Tibial nerve (tissue), 4 donors: ENCODE measurements around the gene BACH1.

ENCODE experiments used
- EP300 ChIP-seq, 2 donors: sonication (generic); formaldehyde crosslinking; IDR thresholded peaks; one replicate each; pipeline ENCODE4 v1.6.1; 2017; ENCODE audit warnings: antibody characterized with exemption in 2 of 2, mild to moderate bottlenecking in 1 of 2
- POLR2A ChIP-seq, 2 donors: fragments of 450-650 bp; IDR thresholded peaks; one replicate each; pipeline ENCODE4 v1.6.1; 2017; ENCODE audit warnings: antibody characterized with exemption in 2 of 2, mild to moderate bottlenecking in 2 of 2, moderate library complexity in 2 of 2
- TF ChIP-seq, protein P1 (sequence below), 5 experiments: fragments of 200-600 bp in 3 of 5; fragments of 450-650 bp in 2 of 5; sonication (generic) in 3 of 5; IDR thresholded peaks; one replicate each; pipeline ENCODE4 v1.5.1; 2016 to 2019; ENCODE audit warnings: antibody characterized with exemption in 5 of 5, mild to moderate bottlenecking in 3 of 5, moderate library complexity in 2 of 5

- TF ChIP-seq, protein P1, sequence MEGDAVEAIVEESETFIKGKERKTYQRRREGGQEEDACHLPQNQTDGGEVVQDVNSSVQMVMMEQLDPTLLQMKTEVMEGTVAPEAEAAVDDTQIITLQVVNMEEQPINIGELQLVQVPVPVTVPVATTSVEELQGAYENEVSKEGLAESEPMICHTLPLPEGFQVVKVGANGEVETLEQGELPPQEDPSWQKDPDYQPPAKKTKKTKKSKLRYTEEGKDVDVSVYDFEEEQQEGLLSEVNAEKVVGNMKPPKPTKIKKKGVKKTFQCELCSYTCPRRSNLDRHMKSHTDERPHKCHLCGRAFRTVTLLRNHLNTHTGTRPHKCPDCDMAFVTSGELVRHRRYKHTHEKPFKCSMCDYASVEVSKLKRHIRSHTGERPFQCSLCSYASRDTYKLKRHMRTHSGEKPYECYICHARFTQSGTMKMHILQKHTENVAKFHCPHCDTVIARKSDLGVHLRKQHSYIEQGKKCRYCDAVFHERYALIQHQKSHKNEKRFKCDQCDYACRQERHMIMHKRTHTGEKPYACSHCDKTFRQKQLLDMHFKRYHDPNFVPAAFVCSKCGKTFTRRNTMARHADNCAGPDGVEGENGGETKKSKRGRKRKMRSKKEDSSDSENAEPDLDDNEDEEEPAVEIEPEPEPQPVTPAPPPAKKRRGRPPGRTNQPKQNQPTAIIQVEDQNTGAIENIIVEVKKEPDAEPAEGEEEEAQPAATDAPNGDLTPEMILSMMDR (IDR thresholded peaks at IDR 0.05): no peak
- TF ChIP-seq POLR2A (IDR thresholded peaks at IDR 0.05) (no peak), EP300 (IDR thresholded peaks at IDR 0.05) (no peak)
These were observed 24.5 kb downstream of the BACH1 start for GRCh38 chr21:29323189-29323588.
